Activated CD4-positive, CD25-positive, alpha-beta regulatory T cell treated with anti-CD3 and anti-CD28 coated beads, Interleukin-2, amount 50 U/mL, for 24 hours (primary cell): ENCODE measurements around the gene GYPB.
"Not testable (repeated sequence)": the region's sequence is repeated elsewhere in the genome, so short reads cannot be mapped to it uniquely, and the experiment has no call there.

Source experiments
- ATAC-seq, 2 donors: fragments of 150-1000 bp; cut with Tn5 transposase; one replicate each; pipeline ENCODE4 v1.10.0; 2021; ENCODE audit warnings: mild to moderate bottlenecking in 1 of 2, moderate library complexity in 1 of 2

Gene GYPB

DNA sequence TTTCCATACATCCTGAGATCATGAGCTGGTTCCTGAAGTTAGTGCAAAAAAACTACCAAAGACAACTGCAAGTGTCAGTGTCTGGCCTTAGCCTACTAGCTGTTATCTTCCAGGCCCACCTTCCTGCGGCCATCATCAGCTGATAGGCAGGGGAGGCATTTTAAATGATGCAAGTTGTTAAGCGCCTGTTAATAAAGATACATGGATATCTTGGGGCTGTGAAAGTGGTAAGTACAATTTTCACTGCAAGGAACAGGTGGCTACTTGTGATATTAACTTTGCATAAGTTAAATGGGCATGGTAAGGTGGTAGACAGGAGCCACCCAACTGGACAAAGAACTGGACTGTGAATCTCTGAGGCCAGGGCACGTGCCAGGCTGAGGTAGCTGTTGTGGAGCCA, at the start of gene GYPB:
TSS of gene GYPB (minus strand) at position 104 of the 400 bp plus-strand sequence. CDS start at position 11, 93 bp downstream.
- ATAC-seq = not testable (repeated sequence)

DNA sequence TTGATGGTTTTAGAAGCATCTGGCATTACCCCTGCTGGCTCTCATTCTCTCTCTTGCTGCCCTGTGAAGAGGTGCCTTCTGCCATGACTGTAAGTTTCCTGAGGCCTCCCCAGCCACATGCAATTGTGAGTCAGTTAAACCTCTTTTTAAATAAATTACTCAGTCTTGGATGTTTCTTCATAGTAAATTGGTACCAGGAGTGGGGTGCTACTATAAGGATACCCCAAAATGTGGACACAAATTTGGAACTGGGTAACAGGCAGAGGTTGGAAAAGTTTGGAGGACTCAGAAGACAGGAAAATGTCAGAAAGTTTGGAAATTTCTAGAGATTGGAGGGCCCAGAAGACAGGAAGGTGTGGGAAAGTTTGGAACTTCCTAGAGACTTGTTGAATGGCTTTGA, 42.4 kb upstream of the GYPB start:
- ATAC-seq = not testable (repeated sequence)

DNA sequence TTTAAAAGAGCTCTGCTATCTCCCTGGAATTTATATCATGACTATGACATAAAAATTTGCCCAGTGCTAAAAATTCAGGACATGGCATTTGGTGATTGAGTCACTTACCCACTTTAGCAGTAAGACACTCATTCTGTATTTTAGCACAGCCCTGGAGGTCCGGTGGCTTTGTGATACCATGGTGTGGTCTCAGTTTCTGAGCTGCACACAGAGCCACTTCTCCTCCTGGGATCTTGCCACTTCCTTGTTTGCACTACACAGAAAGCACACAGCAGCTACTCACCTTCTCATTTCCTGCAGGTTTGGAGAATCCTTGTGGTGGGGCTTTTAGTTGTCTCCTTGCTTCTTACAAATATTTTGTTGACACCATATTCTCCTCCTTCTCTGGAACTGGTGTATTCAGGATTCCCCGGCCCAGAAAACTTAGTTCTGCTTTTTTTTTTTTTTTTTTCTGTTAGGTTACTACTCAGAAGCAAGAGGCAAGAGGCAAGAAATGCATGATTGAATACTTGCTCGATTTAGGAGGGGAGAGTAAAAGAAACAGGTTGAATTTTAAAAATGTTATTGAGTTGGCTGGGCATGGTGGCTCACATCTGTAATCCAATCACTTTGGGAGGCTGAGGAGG, 41.2 kb upstream of the GYPB start:
- ATAC-seq = not testable (repeated sequence)

DNA sequence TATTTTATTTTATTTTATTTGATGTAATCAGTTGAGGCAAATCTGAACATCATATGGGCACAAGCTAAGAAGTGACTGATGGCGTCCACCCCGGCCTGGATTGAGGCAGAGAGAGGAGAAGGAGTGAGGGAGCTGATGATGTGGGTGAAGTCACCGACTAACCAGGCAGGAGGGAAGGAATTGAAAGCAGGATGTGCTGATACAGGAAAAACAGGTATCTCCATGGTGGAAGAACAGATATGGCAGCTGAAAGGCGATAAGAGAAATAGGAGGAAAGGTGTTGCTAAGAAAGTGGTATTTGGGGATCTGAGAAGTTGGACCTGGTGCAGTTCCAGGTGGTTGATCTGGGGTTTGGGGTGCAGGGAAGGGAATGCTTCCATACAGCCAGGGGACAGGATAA, 37.6 kb upstream of the GYPB start:
- ATAC-seq = no peak

GRCh38 chr4:144055336-144055735, 36.2 kb upstream of the GYPB start:
- ATAC-seq = not testable (repeated sequence)

DNA sequence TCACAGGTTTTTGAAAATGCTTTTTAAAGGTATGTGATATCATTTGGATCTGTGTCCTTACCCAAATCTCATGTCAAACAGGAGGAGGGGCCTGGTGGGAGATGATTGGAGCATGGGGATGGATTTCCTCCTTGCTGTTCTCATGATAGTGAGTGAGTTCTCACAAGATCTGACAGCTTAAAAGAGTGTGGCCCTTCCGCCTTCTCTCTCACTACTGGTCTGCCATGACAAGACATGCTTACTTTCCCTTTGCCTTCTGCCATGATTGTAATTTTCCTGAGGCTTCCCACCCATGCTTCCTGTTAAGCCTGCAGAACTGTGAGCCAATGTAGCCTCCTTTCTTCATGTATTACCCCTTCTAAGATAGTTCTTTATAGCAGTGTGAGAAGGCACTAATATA, 32.3 kb upstream of the GYPB start:
- not testable (repeated sequence) for ATAC-seq

DNA sequence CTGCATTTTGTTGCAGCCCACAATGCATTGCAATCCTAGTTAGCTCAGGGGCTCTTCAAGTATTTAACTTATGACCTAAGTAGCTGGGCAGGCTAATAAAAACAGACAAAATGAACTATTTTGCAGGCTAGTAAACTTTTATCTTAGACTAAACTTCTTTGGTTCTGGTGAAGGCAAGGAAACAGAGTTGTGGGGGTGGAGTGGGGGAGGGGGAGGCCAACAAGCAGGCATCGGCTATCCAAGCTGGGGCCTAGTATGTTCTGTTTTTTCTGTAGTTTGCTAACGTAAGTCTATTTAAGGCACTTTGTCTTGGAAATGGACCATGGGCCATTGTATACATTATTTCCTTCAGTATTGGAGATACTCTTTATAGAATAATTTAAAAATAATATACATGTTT, 31.5 kb upstream of the GYPB start:
- not testable (repeated sequence) for ATAC-seq

DNA sequence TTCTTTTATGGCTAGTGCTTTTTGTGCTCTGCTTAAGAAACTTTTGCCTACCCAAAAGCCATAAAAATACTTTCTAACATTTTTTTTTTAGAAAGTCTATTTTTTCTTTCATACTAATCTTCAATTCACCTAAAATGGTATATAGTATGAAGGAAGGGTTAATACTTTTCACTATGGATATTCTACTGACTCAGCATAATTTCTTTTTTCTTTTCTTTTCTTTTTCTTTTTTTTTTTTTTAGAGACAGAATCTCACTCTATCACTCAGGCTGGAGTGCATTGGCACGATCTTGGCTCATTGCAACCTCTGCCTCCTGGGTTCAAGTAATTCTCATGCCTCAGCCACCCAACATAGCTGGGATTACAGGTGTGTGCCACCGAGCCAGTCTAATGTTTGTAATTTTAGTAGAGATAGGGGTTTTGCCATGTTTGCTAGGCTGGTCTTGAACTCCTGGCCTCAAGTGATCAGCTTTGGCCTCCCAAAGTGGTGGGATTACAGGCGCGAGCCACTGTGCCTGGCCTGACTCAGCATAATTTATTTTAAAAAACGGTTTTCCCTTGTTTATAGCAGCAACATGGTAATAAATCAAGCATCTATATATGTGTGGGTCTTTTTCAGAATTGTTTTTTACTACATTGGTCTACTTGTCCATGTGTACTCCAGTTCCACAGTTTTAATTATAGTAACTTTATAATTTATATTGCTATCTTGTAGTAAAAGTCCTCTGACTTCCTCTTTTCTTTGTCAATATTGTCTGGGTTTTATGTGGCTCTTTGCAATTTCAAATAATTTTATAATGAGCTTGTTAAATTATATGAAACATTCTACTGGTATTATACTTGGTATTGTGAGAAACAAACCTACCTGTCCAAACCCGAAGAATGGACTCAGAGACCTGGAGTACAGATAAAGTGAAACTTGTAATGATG, 30.6 kb upstream of the GYPB start:
- ATAC-seq = not testable (repeated sequence)

DNA sequence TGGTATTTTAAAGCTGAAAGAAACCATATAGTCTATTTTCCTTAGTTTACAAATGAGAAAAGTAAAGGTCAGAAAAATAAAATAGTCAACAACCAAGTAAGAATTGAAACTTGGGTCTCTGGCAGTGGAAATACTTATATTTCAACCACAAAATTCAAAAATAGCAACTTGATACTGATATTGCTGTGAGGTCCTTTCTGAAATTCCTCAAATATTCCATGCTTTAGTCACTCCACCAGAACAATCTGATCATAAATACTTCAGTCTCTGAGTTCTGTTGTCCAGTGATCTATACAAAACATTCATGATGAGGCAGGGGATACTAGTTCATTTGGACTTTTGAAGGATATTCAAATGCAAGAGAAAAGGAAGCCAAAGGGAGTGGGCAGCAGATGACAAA, 25.8 kb upstream of the GYPB start:
- not testable (repeated sequence) for ATAC-seq

DNA sequence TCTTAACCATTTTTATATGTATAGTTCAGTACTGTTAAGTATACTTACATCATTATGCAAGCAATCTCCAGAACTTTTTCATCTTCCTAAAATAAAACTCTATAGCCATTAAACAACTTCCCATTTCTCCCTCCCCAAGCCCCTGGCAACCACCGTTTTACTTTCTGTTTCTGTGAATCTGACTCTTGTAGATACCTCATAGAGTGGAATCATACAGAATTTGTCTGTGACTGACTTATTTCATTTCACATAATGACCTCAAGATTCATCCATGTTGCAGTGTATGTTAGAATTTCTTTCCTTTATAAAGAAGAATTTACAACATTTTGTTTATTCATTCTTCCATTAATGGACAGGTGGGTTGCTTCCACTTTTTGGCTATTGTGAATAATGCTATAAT, 13.4 kb upstream of the GYPB start:
- not testable (repeated sequence) for ATAC-seq

DNA sequence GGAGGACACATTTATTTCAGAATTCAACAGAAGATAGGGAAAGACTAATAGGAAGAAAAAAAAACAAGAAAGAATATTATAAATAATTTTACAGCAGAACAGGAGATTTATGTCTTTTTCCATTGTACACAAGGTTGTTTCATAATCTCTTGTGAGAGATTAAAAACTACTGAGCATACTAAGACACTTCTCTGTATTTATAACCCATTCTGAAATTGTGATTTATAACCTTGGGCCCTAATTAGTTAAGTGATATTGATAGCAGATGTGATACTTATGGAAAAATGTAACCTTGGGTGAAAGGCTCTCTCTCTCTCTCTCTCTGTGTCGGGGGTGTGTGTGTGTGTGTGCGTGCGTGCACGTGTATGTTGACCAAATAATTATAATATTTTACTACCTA, 12.7 kb upstream of the GYPB start:
- not testable (repeated sequence) for ATAC-seq

DNA sequence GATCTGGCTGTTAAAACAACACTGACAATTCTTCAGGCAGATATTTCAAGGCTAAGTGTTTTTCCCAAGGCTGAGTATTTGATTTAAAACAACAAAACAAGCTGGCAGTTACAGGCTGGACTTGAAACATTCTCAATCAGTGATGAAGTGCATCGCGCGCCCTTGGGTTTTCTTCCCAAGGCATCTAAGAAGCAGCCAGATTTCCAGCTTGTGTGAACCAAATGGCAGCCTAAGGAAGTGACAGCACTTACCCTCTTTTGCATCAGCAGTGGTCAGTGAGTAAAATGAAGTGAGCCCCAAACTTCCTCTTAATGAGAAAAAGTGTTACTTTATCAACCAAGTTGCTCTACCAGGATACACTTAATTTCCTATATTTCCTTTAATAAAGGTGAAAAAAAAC, 12.2 kb upstream of the GYPB start:
- not testable (repeated sequence) for ATAC-seq

GRCh38 chr4:144030708-144031107, 11.5 kb upstream of the GYPB start:
- ATAC-seq = not testable (repeated sequence)

DNA sequence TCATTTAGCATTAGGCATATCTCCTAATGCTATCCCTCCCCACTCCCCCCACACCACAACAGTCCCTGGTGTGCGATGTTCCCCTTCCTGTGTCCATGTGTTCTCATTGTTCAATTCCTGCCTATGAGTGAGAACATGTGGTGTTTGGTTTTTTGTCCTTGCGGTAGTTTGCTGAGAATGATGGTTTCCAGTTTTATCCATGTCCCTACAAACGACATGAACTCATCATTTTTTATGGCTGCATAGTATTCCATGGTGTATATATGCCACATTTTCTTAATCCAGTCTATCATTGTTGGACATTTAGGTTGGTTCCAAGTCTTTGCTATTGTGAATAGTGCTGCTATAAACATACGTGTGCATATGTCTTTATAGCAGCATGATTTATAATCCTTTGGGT, 7.5 kb upstream of the GYPB start:
- ATAC-seq = not testable (repeated sequence)

GRCh38 chr4:144024399-144025053, 5.3 kb upstream of the GYPB start:
- ATAC-seq = not testable (repeated sequence)

DNA sequence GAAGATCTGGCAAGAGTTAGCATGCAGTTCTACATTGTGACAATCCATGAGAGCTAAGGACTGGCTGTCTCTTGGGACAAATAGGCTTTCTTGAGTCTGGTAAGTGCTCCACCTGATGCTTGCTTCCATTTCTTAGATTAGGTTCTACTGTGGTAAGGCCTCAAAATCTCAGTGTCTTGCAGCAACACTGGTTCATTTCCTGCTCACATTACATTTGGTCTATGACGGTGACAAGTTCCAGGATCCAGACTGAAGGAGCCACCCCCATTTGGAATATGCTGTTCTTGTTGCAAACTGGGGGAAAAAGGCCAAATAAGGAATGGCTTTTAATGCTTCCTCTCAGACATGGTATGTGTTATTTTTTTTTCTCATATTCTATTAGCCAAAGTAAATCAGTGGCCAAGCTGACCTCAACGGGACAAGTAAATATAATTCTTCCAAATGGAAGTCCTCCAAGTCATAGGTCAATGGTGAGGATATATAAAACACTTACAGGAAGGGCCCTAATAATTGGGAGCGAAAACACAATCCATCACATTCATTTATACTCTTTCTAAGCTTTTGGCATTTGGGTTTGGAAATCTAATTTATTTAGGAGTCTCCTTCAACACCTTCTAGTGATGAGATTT, 3.7 kb upstream of the GYPB start:
- not testable (repeated sequence) for ATAC-seq

DNA sequence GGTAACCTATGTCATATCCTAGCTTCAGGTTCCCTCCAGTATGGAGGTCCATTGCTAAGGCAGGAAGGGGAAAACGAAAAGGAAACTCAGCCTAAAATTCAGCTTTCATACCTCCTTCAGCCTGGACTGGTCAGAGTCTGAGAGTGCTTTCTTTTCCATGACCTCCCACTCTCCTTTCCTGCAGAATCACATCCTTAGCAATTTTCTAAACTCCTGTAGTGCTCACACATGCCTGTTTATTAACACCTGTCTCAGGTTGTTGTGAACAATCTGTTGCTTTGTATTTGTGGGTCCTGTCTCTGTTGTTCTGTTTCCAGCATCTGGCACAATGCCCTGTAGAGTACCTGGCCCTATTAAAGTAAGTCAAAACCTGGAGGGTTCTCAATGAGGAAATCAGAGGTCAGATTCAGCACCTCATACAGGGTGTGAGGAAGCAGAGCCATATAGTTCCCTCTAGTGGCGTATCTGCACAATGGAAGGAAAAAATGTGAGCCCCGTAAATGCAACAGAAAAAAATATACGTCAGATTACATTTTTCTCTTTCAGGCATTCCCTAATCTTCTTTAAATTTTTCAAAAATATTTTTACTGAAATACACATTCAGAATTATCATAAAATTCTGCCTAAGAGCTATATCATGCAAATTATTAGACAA, 2.3 kb upstream of the GYPB start:
- ATAC-seq = peak in 1 of 2 donors; percentile 25

- ATAC-seq = not testable (repeated sequence)
Observed at GRCh38 chr4:144018223-144019000, 768 bp downstream of the GYPB start.

- not testable (repeated sequence) for ATAC-seq
Observed at GRCh38 chr4:144017271-144017670, 1.9 kb downstream of the GYPB start.

DNA sequence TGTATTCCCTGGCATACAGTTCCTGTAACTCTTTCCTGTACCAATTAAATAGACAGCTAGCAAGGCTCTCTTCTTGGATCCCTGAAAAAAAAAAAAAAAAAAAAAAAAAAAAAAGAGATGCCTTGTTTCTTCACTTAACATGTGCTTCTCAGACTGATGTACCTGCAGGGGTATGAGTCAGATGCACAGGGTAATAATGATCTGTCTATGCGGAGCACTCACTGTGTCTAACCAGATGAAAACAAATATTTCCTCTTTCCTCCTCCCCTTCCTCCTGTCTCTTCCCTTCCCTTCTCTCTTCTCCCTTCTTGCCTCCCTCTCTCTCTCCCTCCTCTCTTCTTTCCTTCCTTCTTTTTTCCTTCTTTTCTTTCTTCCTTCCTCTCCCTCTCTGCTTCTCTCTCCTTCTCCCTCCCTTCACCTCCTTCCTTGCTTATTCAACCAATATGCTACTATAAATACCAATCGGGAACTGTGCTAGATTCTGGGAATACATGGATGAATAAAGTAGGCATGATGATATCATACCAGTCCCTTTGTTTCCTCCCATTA, 3.0 kb downstream of the GYPB start:
- ATAC-seq = not testable (repeated sequence)

GRCh38 chr4:144014808-144015207, 4.4 kb downstream of the GYPB start:
- no peak for ATAC-seq
